Measurements from ENCODE around the gene WNK2. TPM values are rescaled to one million over a fixed set of nuclear protein-coding genes. Genes with fewer than 3 reads are reported as not detected.

The WNK2 gene
- total RNA-seq, 1 experiment from 2014 or later: 69.4 TPM

GRCh38 chr9:93191354-93191660 is 7.4 kb downstream of the WNK2 start:
- Histone ChIP-seq H2AK5ac (ENCODE audit: insufficient read length, low read length) (no peak overlapping the region), H3K79me1 (ENCODE audit: insufficient read depth, low read depth, low read length, poor library complexity, severe bottlenecking) (peaks cover 3% of the 10 kb centered on the region), H2BK15ac (ENCODE audit: low read depth, low read length) (no peak overlapping the region), H3T11ph (ENCODE audit: low read length) (no peak overlapping the region), H4K5ac (ENCODE audit: insufficient read length, low read depth, low read length) (no peak overlapping the region), H3K27me3 (ENCODE audit: insufficient read depth, low read length) (no peaks in the 10 kb centered on the region), H2AFZ (ENCODE audit: low read length) (no peak overlapping the region), H3K4me1 (ENCODE audit: insufficient read depth, low read length) (peaks cover 3% of the 10 kb centered on the region; the same call in 1 of the 2 replicates), H3K9ac (ENCODE audit: extremely low read depth, insufficient read length, low read length) (no peak overlapping the region), H2BK12ac (ENCODE audit: insufficient read length, low read depth, low read length) (no peak overlapping the region), H3K14ac (ENCODE audit: insufficient read depth, low read length) (no peak overlapping the region), H3K4me2 (ENCODE audit: insufficient read depth, insufficient read length, low read length) (no peak overlapping the region), H3K4ac (ENCODE audit: low read depth, low read length) (no peak overlapping the region), H3K79me2 (ENCODE audit: insufficient read depth, low read length) (no peaks in the 10 kb centered on the region; the same call in 1 of the 2 replicates), H4K8ac (replicated peaks; ENCODE audit: insufficient read length, low read depth, low read length) (no peak overlapping the region), H3K18ac (ENCODE audit: insufficient read length, low read depth, low read length) (no peak overlapping the region), H3K9me3 (ENCODE audit: control insufficient read depth, low read depth, low read length) (no peaks in the 10 kb centered on the region), H3K23ac (ENCODE audit: insufficient read length, low read depth, low read length) (no peak overlapping the region), H4K91ac (ENCODE audit: insufficient read length, low read depth, low read length) (no peak overlapping the region), H3K23me2 (ENCODE audit: insufficient read length, low read depth, low read length, poor library complexity, severe bottlenecking) (no peaks in the 10 kb centered on the region), H2BK120ac (ENCODE audit: low read depth, low read length, poor library complexity, severe bottlenecking) (no peak overlapping the region), H3K27ac (ENCODE audit: insufficient read length, low read depth, low read length) (no peak overlapping the region), H2BK20ac (ENCODE audit: low read depth, low read length, poor library complexity, severe bottlenecking) (no peak overlapping the region), H2BK5ac (ENCODE audit: insufficient read length, low read length) (no peak overlapping the region), H3K56ac (ENCODE audit: insufficient read length, low read depth, low read length) (no peak overlapping the region), H4K20me1 (ENCODE audit: control insufficient read depth, insufficient read depth, insufficient read length) (peaks cover 5% of the 10 kb centered on the region)
- Mint-ChIP-seq H3K4me3 (no peak overlapping the region), H3K36me3 (ENCODE audit: insufficient read depth in 1 of 3, low read depth in 3 of 3) (peaks cover 2 to 11% (median 7%) of the 10 kb centered on the region in 3 experiments; a peak in 5 of 7 replicates), H3K4me1 (peaks cover 54 to 58% of the 10 kb centered on the region in 2 experiments), H3K9me3 (peaks cover 0 to 2% of the 10 kb centered on the region in 2 experiments; a peak in 1 of 5 replicates), H3K27me3 (ENCODE audit: low read depth) (peaks cover 2% of the 10 kb centered on the region; the same call in 1 of the 2 replicates), H3K27ac (peak overlapping the region in 2 of 3 experiments; percentile 82 to 84; a peak in 2 of 7 replicates)
- WGBS (ENCODE audit: extremely low coverage, insufficient read length, low lambda C conversion rate): no CpG with 5 or more reads among the region's 5 CpGs
- TF ChIP-seq, protein P1, sequence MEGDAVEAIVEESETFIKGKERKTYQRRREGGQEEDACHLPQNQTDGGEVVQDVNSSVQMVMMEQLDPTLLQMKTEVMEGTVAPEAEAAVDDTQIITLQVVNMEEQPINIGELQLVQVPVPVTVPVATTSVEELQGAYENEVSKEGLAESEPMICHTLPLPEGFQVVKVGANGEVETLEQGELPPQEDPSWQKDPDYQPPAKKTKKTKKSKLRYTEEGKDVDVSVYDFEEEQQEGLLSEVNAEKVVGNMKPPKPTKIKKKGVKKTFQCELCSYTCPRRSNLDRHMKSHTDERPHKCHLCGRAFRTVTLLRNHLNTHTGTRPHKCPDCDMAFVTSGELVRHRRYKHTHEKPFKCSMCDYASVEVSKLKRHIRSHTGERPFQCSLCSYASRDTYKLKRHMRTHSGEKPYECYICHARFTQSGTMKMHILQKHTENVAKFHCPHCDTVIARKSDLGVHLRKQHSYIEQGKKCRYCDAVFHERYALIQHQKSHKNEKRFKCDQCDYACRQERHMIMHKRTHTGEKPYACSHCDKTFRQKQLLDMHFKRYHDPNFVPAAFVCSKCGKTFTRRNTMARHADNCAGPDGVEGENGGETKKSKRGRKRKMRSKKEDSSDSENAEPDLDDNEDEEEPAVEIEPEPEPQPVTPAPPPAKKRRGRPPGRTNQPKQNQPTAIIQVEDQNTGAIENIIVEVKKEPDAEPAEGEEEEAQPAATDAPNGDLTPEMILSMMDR (conservative IDR thresholded peaks at IDR 0.05): no peak
- DNase-seq: no peak

Measured in H9 (cell line).